Spleen (tissue), 11 donors: ENCODE measurements around the gene PHOSPHO1. TPM values are rescaled to one million over a fixed set of nuclear protein-coding genes. Genes with fewer than 3 reads are reported as not detected.

Experiments
- DNase-seq: peaks from one replicate; pipeline ENCODE4 v3.0.0-alpha.2; 2020
- H3K27ac ChIP-seq, 8 donors: fragments of 200-600 bp; sonication (generic) in 7 of 8; 1 replicate in 4 of 8; 2 replicates in 4 of 8; pipeline versions ENCODE4 v1.5.0 to v1.8.0; 2016 to 2021; ENCODE audit warnings: inconsistent platforms in 4 of 8, mild to moderate bottlenecking in 4 of 8, moderate library complexity in 1 of 8
- H3K27me3 ChIP-seq, 7 donors: fragments of 200-600 bp; sonication (generic) in 6 of 7; replicated peaks in 1 of 7; 1 replicate in 4 of 7; 2 replicates in 3 of 7; pipeline versions ENCODE4 v1.5.0 to v1.8.0; 2016 to 2021; ENCODE audit warnings: inconsistent platforms in 3 of 7, mild to moderate bottlenecking in 1 of 7
- H3K36me3 ChIP-seq, 6 donors: fragments of 200-600 bp; sonication (generic) in 5 of 6; 1 replicate in 4 of 6; 2 replicates in 2 of 6; pipeline versions ENCODE4 v1.5.0 to v1.8.0; 2016 to 2021; ENCODE audit warnings: inconsistent platforms in 2 of 6
- H3K4me1 ChIP-seq, 6 donors: fragments of 200-600 bp; sonication (generic) in 5 of 6; 1 replicate in 3 of 6; 2 replicates in 3 of 6; pipeline versions ENCODE4 v1.5.0 to v1.8.0; 2016 to 2021; ENCODE audit warnings: inconsistent platforms in 3 of 6
- H3K4me3 ChIP-seq, 8 donors: fragments of 200-600 bp; sonication (generic) in 7 of 8; 1 replicate in 4 of 8; 2 replicates in 4 of 8; pipeline versions ENCODE4 v1.5.0 to v1.8.0; 2016 to 2021; ENCODE audit warnings: inconsistent platforms in 4 of 8, mild to moderate bottlenecking in 4 of 8, moderate library complexity in 2 of 8
- H3K9me3 ChIP-seq, 8 donors: fragments of 200-600 bp; sonication (generic) in 7 of 8; 1 replicate in 4 of 8; 2 replicates in 4 of 8; pipeline versions ENCODE4 v1.5.0 to v1.8.0; 2016 to 2021; ENCODE audit warnings: inconsistent platforms in 4 of 8
- POLR2A ChIP-seq, 3 donors: fragments of 450-650 bp; IDR thresholded peaks; one replicate each; pipeline ENCODE4 v1.5.1; 2017; ENCODE audit warnings: antibody characterized with exemption in 3 of 3, mild to moderate bottlenecking in 1 of 3
- POLR2AphosphoS5 ChIP-seq, 3 donors: sonication (generic); formaldehyde crosslinking; IDR thresholded peaks; one replicate each; pipeline ENCODE4 v1.5.1; 2017; ENCODE audit warnings: antibody characterized with exemption in 3 of 3
- WGBS, 5 donors: extraction: QIAGEN DNeasy Blood & Tissue Kit in 3 of 5; methylation state at CpG; one replicate each; pipeline versions ENCODE4 v1.1.5 to v1.1.7; 2013 to 2018; 5-methylcytosine and 5-hydroxymethylcytosine counted together
- intact Hi-C: fragments of 100-400 bp; cut with DNase I; formaldehyde crosslinking; loops from one replicate; pipeline ENCODE4 v1.15.0; 2023; ENCODE audit warnings: low total_unique reads
- polyA plus RNA-seq, 3 donors: library from polyadenylated mRNA; stranded (reverse); fragments of 200-250 nt; gene quantifications; one replicate each; pipeline ENCODE4 v1.2.1, GENCODE V29; 2013
- total RNA-seq, 7 donors: library from RNA; depleted of rRNA in 3 of 7; stranded (reverse); fragments of >200 nt in 3 of 7; fragmentation: NEBNext Ultra II Directional in 4 of 7; extraction: Animal tissue kit (Norgen Biotek cat#: 25700) in 4 of 7; gene quantifications; one replicate each; pipeline versions ENCODE4 v1.1.0 to v1.2.1, GENCODE V29; 2016 to 2021
- TF ChIP-seq, protein P1 (sequence below), 11 experiments: fragments of 200-600 bp in 7 of 11; fragments of 450-650 bp in 4 of 11; sonication (generic) in 4 of 11; IDR thresholded peaks in 8 of 11; conservative IDR thresholded peaks in 3 of 11; 1 replicate in 7 of 11; 2 replicates in 4 of 11; pipeline versions ENCODE4 v1.4.0 to v1.8.0; 2016 to 2021; ENCODE audit warnings: antibody characterized with exemption in 11 of 11, inconsistent platforms in 4 of 11, mild to moderate bottlenecking in 1 of 11
- donor health status: healthy with polysubstance abuse.
- donor health status: DM: no; HTN: no; CAD: no; lungs with moderate emphysema.
- donor health status: DM: no; HTN: no; CAD: no.
- donor health status: Bipolar disorder and iron deficiency.
- donor health status: healthy.
- donor health status: DM: no; HTN: no; CAD: no.
- donor health status: DM: yes; HTN: yes; CAD: no.

PHOSPHO1 gene
- total and polyA plus RNA-seq, 10 donors = 0.80 to 12.2 (median 3.9) TPM

DNA sequence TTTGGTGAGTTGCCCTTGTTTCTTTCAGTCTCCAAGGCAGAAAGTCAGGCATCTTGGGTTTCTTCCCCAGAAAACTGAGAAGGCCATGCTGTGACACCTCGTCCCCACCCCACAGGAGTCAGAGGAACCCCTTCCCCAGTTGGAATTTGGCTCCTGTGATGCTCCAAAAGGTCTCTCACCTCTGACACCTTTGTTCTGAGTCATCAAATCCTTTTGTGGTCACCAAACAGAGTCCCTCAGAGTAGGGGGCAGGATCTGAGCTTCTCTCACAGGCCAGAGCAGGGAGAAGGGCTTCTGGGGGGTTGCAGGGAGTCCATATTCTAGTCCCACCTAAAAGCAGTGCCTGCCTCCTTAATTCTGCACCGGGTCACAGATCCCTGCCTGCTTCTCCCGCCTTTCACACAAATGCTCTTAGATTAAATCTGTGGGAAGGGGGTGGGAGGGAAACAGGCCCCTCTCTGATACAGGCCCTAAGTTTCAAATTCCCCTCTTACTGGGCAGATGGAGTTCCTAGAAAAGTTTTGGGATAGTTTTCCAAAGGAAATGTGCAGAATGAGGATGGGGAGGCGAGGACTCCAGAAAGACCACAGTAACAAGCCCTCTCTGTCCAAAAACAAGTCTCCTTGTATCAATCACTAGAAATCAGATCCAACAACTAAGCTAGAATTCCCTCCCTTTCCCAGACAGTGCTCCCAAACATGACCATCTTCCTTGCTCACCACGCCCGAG lies 1.3 kb downstream of the PHOSPHO1 start:
- Histone ChIP-seq H3K27ac (peak overlapping the region in 1 of 8 donors; percentile 92), H3K4me1 (peaks cover 18 to 79% (median 48%) of the 10 kb centered on the region in 6 donors), H3K4me3 (peak overlapping the region in 5 of 8 donors; percentile 56 to 78 (median 62)), H3K9me3 (no peaks in the 10 kb centered on the region), H3K27me3 (peaks cover 0 to 35% (median 8%) of the 10 kb centered on the region in 7 donors), H3K36me3 (peaks cover 0 to 26% (median 0%) of the 10 kb centered on the region in 6 donors)
- WGBS, 5 donors = 63 to 81% (median 69%) methylated on average over 6 of the region's 6 CpGs
- intact Hi-C loops = no loop called here
- no peak for DNase-seq
- no peak for TF ChIP-seq POLR2A (IDR thresholded peaks at IDR 0.05)
- no peak for TF ChIP-seq POLR2AphosphoS5 (IDR thresholded peaks at IDR 0.05)
- TF ChIP-seq, protein P1, sequence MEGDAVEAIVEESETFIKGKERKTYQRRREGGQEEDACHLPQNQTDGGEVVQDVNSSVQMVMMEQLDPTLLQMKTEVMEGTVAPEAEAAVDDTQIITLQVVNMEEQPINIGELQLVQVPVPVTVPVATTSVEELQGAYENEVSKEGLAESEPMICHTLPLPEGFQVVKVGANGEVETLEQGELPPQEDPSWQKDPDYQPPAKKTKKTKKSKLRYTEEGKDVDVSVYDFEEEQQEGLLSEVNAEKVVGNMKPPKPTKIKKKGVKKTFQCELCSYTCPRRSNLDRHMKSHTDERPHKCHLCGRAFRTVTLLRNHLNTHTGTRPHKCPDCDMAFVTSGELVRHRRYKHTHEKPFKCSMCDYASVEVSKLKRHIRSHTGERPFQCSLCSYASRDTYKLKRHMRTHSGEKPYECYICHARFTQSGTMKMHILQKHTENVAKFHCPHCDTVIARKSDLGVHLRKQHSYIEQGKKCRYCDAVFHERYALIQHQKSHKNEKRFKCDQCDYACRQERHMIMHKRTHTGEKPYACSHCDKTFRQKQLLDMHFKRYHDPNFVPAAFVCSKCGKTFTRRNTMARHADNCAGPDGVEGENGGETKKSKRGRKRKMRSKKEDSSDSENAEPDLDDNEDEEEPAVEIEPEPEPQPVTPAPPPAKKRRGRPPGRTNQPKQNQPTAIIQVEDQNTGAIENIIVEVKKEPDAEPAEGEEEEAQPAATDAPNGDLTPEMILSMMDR (IDR thresholded peaks at IDR 0.05 in 8 of 11, conservative IDR thresholded peaks at IDR 0.05 in 3 of 11) = no peak

DNA sequence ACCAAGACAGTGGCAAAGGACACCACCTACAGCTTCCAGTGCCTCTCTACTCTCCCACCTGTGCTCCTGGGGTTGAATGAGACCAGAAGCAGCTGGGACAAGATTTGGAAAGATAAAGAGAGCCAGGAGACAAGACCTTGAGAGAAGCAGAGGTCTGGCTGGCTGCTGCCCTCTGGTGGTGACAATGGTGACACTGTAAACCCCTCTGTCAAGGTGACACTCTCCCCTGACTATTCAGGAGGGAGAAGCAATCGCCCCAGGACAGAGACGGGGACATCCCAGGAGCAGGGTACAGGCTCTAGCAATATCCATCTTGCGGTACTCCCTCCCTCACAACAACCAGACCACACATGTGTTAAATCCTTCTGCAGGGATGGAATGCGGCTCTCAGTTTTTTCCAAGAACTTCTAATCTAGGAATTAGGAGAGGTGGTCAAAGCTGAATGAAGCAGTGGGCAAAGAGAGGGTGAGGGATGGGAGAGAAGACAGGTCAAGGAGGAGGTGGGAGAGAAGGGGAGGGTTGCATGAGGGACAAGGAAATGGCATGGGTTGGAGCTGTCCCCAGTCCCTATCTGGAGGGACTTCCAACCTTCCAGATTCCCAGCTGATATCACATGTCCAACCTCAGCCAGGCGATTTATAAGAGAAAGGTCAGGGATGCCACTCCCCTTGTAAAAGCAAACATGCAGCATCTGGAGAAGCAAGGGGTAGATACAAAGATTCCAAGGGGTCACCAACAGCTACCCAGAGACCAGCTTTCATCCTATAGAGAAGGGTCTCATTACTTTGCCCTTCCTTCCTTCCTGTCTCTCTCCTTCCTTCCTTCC lies 2.9 kb downstream of the PHOSPHO1 start:
- Histone ChIP-seq H3K36me3 (peaks cover 0 to 42% (median 2%) of the 10 kb centered on the region in 6 donors), H3K4me3 (no peak overlapping the region), H3K4me1 (peaks cover 34 to 90% (median 64%) of the 10 kb centered on the region in 6 donors), H3K27me3 (peaks cover 0 to 50% (median 13%) of the 10 kb centered on the region in 7 donors), H3K27ac (peak overlapping the region in 2 of 8 donors; percentile 13 to 43), H3K9me3 (no peaks in the 10 kb centered on the region)
- peak; percentile 94 for DNase-seq
- whole genome bisulfite sequencing, 5 donors = 19 to 29% (median 19%) methylated on average over 5 of the region's 5 CpGs
- TF ChIP-seq, protein P1 (IDR thresholded peaks at IDR 0.05 in 8 of 11, conservative IDR thresholded peaks at IDR 0.05 in 3 of 11) = peak; percentile 74 to 94 (median 88)
- TF ChIP-seq POLR2A (IDR thresholded peaks at IDR 0.05) (no peak), POLR2AphosphoS5 (IDR thresholded peaks at IDR 0.05) (peak in 2 of 3 donors; percentile 41 to 77)
- intact Hi-C loops = loop anchor here (2.0 kb wide), 1 partner anchor 47 kb away; no protein-coding TSS in a partner anchor

DNA sequence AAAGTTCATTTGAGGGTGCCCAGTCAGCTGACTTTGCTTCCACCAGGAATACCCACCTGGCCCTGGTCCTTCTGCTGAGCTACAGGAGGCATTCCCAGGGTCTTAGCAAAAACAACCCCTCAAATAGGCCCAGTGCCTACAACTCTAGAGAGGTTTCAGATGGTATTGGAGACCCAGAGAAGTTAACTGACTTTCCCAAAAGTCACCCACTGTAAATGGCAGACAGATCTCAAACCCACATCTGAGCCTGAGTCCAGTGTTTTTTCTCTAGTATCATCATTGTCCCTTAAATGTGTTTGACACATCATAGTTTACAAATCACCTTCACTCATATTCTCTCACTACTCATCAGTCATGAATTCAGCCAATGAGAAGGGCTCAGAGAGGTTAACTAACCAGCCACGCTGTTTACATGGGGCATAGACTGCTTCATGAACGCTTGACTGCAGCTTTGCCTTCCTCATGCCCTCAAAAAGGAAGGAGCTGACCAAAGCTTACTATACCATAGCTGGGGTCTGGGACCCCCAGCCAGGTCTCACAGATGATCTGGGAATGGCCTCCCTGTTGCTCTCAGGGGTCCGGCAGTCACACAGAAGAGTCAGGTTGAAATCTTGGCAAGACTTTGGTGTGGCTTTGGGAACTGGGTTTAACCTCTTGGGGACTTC lies 3.7 kb downstream of the PHOSPHO1 start:
- 54 to 77% (median 61%) methylated on average over 3 of the region's 3 CpGs for WGBS, 5 donors
- DNase-seq = no peak
- H3K36me3 ChIP-seq = peaks cover 0 to 50% (median 10%) of the 10 kb centered on the region in 6 donors
- H3K4me1 ChIP-seq = peaks cover 35 to 97% (median 67%) of the 10 kb centered on the region in 6 donors
- peaks cover 0 to 50% (median 13%) of the 10 kb centered on the region in 7 donors for H3K27me3 ChIP-seq
- intact Hi-C loops = loop anchor here (2.0 kb wide), 1 partner anchor 46 kb away; no protein-coding TSS in a partner anchor
- H3K9me3 ChIP-seq = no peaks in the 10 kb centered on the region
- TF ChIP-seq POLR2AphosphoS5 (IDR thresholded peaks at IDR 0.05) (no peak), POLR2A (IDR thresholded peaks at IDR 0.05) (no peak)
- TF ChIP-seq, protein P1 (IDR thresholded peaks at IDR 0.05 in 8 of 11, conservative IDR thresholded peaks at IDR 0.05 in 3 of 11) = no peak
- H3K27ac ChIP-seq = peak overlapping the region in 2 of 8 donors; percentile 13 to 43
- H3K4me3 ChIP-seq = no peak overlapping the region
